HEK293T (cell line): ENCODE results near the gene FEM1B.

Experiments
- CTCF ChIA-PET: fragments of 350-600 bp; formaldehyde crosslinking; extraction: SDS; loops from one replicate; lab custom pipeline; 2021; ENCODE audit warnings: antibody characterized with exemption, inconsistent platforms; lab: Yijun Ruan, JAX
- POLR2A ChIA-PET: fragments of 350-600 bp; formaldehyde crosslinking; extraction: SDS; loops from one replicate; lab custom pipeline; 2020; ENCODE audit warnings: antibody characterized with exemption, inconsistent platforms; lab: Yijun Ruan, JAX
- DNase-seq: peaks from one replicate; pipeline ENCODE4 v3.0.0; 2012; ENCODE audit warnings: mixed read lengths; ENCODE audit errors: extremely low spot score
- ARNT ChIP-seq: fragments of 450-650 bp; IDR thresholded peaks from 2 replicates; pipeline ENCODE4 v1.6.1; 2017; ENCODE audit warnings: mild to moderate bottlenecking
- BHLHE40 ChIP-seq: fragments of 450-650 bp; IDR thresholded peaks from 2 replicates; pipeline ENCODE4 v1.6.1; 2016; ENCODE audit warnings: mild to moderate bottlenecking, moderate library complexity, borderline replicate concordance
- CTBP1 ChIP-seq: fragments of 450-650 bp; IDR thresholded peaks from 2 replicates; pipeline ENCODE4 v1.6.1; 2016; ENCODE audit warnings: borderline replicate concordance
- ELF4 ChIP-seq: fragments of 450-650 bp; IDR thresholded peaks from 2 replicates; pipeline ENCODE4 v1.6.1; 2017; ENCODE audit warnings: antibody characterized with exemption
- FOXA1 ChIP-seq: fragments of 450-650 bp; IDR thresholded peaks from 2 replicates; pipeline ENCODE4 v1.6.1; 2016; ENCODE audit warnings: mild to moderate bottlenecking
- FOXK2 ChIP-seq: fragments of 450-650 bp; IDR thresholded peaks from 2 replicates; pipeline ENCODE4 v1.6.1; 2016; ENCODE audit warnings: mild to moderate bottlenecking
- FOXM1 ChIP-seq: fragments of 450-650 bp; IDR thresholded peaks from 2 replicates; pipeline ENCODE4 v1.6.1; 2017; ENCODE audit warnings: mild to moderate bottlenecking, borderline replicate concordance
- HDGF ChIP-seq: fragments of 450-650 bp; IDR thresholded peaks from 2 replicates; pipeline ENCODE4 v1.6.1; 2017; ENCODE audit warnings: antibody characterized with exemption, borderline replicate concordance
- L3MBTL2 ChIP-seq: fragments of 450-650 bp; conservative IDR thresholded peaks from 2 replicates; pipeline ENCODE4 v1.6.1; 2016; ENCODE audit warnings: mild to moderate bottlenecking
- LEF1 ChIP-seq: fragments of 450-650 bp; IDR thresholded peaks from 2 replicates; pipeline ENCODE4 v1.6.1; 2017; ENCODE audit warnings: mild to moderate bottlenecking, borderline replicate concordance
- NFRKB ChIP-seq: fragments of 450-650 bp; IDR thresholded peaks from 2 replicates; pipeline ENCODE4 v1.6.1; 2016; ENCODE audit warnings: mild to moderate bottlenecking, moderate library complexity
- PKNOX1 ChIP-seq: fragments of 450-650 bp; IDR thresholded peaks from 2 replicates; pipeline ENCODE4 v1.6.1; 2016
- SP1 ChIP-seq: fragments of 450-650 bp; IDR thresholded peaks from 2 replicates; pipeline ENCODE4 v1.6.1; 2017
- SUZ12 ChIP-seq: fragments of 450-650 bp; IDR thresholded peaks from 2 replicates; pipeline ENCODE4 v1.6.1; 2016; ENCODE audit warnings: mild to moderate bottlenecking
- TARDBP ChIP-seq: fragments of 450-650 bp; IDR thresholded peaks from 2 replicates; pipeline ENCODE4 v1.6.1; 2016
- ZNF384 ChIP-seq: fragments of 450-650 bp; IDR thresholded peaks from 2 replicates; pipeline ENCODE4 v1.6.1; 2016

The FEM1B gene

GRCh38 chr15:68344600-68344999, 67.1 kb downstream of the FEM1B start:
- ChIA-PET POLR2A (no interaction called here), CTCF (no interaction called here)
- no peak for DNase-seq
- no peak for TF ChIP-seq PKNOX1
- TF ChIP-seq NFRKB, result no peak
- TF ChIP-seq BHLHE40, result no peak
- no peak for TF ChIP-seq TARDBP
- TF ChIP-seq ARNT, result no peak
- no peak for TF ChIP-seq L3MBTL2
- TF ChIP-seq SP1, result no peak
- no peak for TF ChIP-seq ZNF384
- TF ChIP-seq FOXA1, result no peak
- no peak for TF ChIP-seq CTBP1
- no peak for TF ChIP-seq ELF4
- TF ChIP-seq LEF1, result no peak
- TF ChIP-seq FOXM1, result no peak
- no peak for TF ChIP-seq SUZ12
- TF ChIP-seq FOXK2, result no peak
- TF ChIP-seq HDGF, result no peak
